WTC11 (cell line): Measurements from ENCODE around the gene GCSAML. TPM values are rescaled to one million over a fixed set of nuclear protein-coding genes. Genes with fewer than 3 reads are reported as not detected.

ENCODE experiments used
- ATAC-seq: fragments of 200-7000 bp; cut with Tn5 transposase; 2 replicates; pipeline ENCODE4 v1.10.0; 2021; ENCODE audit warnings: mild to moderate bottlenecking, moderate library complexity
- CTCF ChIA-PET: fragments of 300-600 bp; sonication (Branson Sonifier 250); formaldehyde crosslinking; loops from one replicate; lab custom pipeline; 2021; ENCODE audit warnings: antibody characterized with exemption; lab: Charles Lee
- POLR2A ChIA-PET: fragments of 350-600 bp; sonication (Branson Sonifier 250); formaldehyde crosslinking; loops from one replicate; lab custom pipeline; 2021; ENCODE audit warnings: antibody characterized with exemption; lab: Charles Lee
- DNase-seq: peaks from one replicate; pipeline ENCODE4 v3.0.0; 2021; ENCODE audit warnings: low spot score
- H3K27ac Mint-ChIP-seq: 2 replicates; pipeline ENCODE4 v1.8.0; 2021; ENCODE audit warnings: mixed read lengths
- H3K27me3 Mint-ChIP-seq: 2 replicates; pipeline ENCODE4 v1.8.0; 2021; ENCODE audit warnings: low read depth, mild to moderate bottlenecking, moderate library complexity, mixed read lengths
- H3K36me3 Mint-ChIP-seq: 2 replicates; pipeline ENCODE4 v1.8.0; 2021; ENCODE audit warnings: mixed read lengths
- H3K4me1 Mint-ChIP-seq: 2 replicates; pipeline ENCODE4 v1.8.0; 2022; ENCODE audit warnings: mixed read lengths
- H3K4me3 Mint-ChIP-seq: 2 replicates; pipeline ENCODE4 v1.8.0; 2021; ENCODE audit warnings: mild to moderate bottlenecking, moderate library complexity, mixed read lengths
- H3K9me3 Mint-ChIP-seq: 2 replicates; pipeline ENCODE4 v1.8.0; 2021; ENCODE audit warnings: mixed read lengths
- ARID4B ChIP-seq: sonication (generic); formaldehyde crosslinking; IDR thresholded peaks from 2 replicates; pipeline ENCODE4 v1.8.0; 2023; ENCODE audit warnings: missing genetic modification reagents, mild to moderate bottlenecking, borderline replicate concordance
- CREB1 ChIP-seq: sonication (generic); formaldehyde crosslinking; IDR thresholded peaks from 2 replicates; pipeline ENCODE4 v1.8.0; 2023; ENCODE audit warnings: mild to moderate bottlenecking, missing genetic modification reagents
- CREM ChIP-seq: sonication (generic); formaldehyde crosslinking; IDR thresholded peaks from 2 replicates; pipeline ENCODE4 v1.8.1; 2022; ENCODE audit warnings: mild to moderate bottlenecking, missing genetic modification reagents, moderate library complexity
- FOXJ3 ChIP-seq: sonication (generic); formaldehyde crosslinking; IDR thresholded peaks from 2 replicates; pipeline ENCODE4 v1.9.0; 2021; ENCODE audit warnings: missing genetic modification reagents, mild to moderate bottlenecking, borderline replicate concordance
- FOXP1 ChIP-seq: sonication (generic); formaldehyde crosslinking; IDR thresholded peaks from 2 replicates; pipeline ENCODE4 v1.8.0; 2022; ENCODE audit warnings: missing genetic modification reagents, mild to moderate bottlenecking, moderate library complexity, borderline replicate concordance
- GRHL2 ChIP-seq: fragments of 250-450 bp; sonication (Bioruptor Pico); IDR thresholded peaks from 2 replicates; pipeline ENCODE4 v1.8.0; 2022; ENCODE audit warnings: mild to moderate bottlenecking, moderate library complexity; ENCODE audit not compliant: insufficient replicate concordance, severe bottlenecking
- IRF1 ChIP-seq: sonication (generic); formaldehyde crosslinking; IDR thresholded peaks from 2 replicates; pipeline ENCODE4 v1.8.0; 2023; ENCODE audit warnings: missing genetic modification reagents
- IRF2 ChIP-seq: sonication (generic); formaldehyde crosslinking; IDR thresholded peaks from 2 replicates; pipeline ENCODE4 v1.8.0; 2022; ENCODE audit warnings: low read depth, missing genetic modification reagents, borderline replicate concordance
- KAT7 ChIP-seq: sonication (generic); formaldehyde crosslinking; IDR thresholded peaks from 2 replicates; pipeline ENCODE4 v1.8.1; 2023; ENCODE audit warnings: missing genetic modification reagents, mild to moderate bottlenecking, borderline replicate concordance
- MAX ChIP-seq: sonication (generic); formaldehyde crosslinking; IDR thresholded peaks from 2 replicates; pipeline ENCODE4 v1.8.0; 2022; ENCODE audit warnings: mild to moderate bottlenecking, missing genetic modification reagents
- MLX ChIP-seq: sonication (generic); formaldehyde crosslinking; IDR thresholded peaks from 2 replicates; pipeline ENCODE4 v1.8.1; 2023; ENCODE audit warnings: mild to moderate bottlenecking, missing genetic modification reagents, moderate library complexity
- MXD4 ChIP-seq: fragments of 250-450 bp; sonication (Bioruptor Pico); IDR thresholded peaks from 2 replicates; pipeline ENCODE4 v1.8.0; 2021; ENCODE audit warnings: mild to moderate bottlenecking, moderate library complexity, borderline replicate concordance
- NFATC4 ChIP-seq: fragments of 250-450 bp; sonication (Bioruptor Pico); IDR thresholded peaks from 2 replicates; pipeline ENCODE4 v1.9.0; 2021; ENCODE audit warnings: mild to moderate bottlenecking
- NFYB ChIP-seq: sonication (generic); formaldehyde crosslinking; conservative IDR thresholded peaks from 2 replicates; pipeline ENCODE4 v1.8.0; 2022; ENCODE audit warnings: low read depth, missing genetic modification reagents
- RELA ChIP-seq: sonication (generic); formaldehyde crosslinking; IDR thresholded peaks from 2 replicates; pipeline ENCODE4 v1.8.1; 2022; ENCODE audit warnings: missing genetic modification reagents, mild to moderate bottlenecking, borderline replicate concordance
- SOX15 ChIP-seq: fragments of 250-450 bp; sonication (Bioruptor Pico); IDR thresholded peaks from 2 replicates; pipeline ENCODE4 v1.9.0; 2021; ENCODE audit warnings: mild to moderate bottlenecking
- SP1 ChIP-seq: sonication (generic); formaldehyde crosslinking; conservative IDR thresholded peaks from 2 replicates; pipeline ENCODE4 v1.8.1; 2022; ENCODE audit warnings: missing genetic modification reagents
- ZNF138 ChIP-seq: sonication (generic); formaldehyde crosslinking; conservative IDR thresholded peaks from 2 replicates; pipeline ENCODE4 v1.8.1; 2022; ENCODE audit warnings: mild to moderate bottlenecking, moderate library complexity, missing genetic modification reagents
- ZNF416 ChIP-seq: fragments of 250-450 bp; sonication (Bioruptor Pico); IDR thresholded peaks from 2 replicates; pipeline ENCODE4 v1.9.0; 2021; ENCODE audit warnings: mild to moderate bottlenecking, inconsistent platforms
- ZNF671 ChIP-seq: fragments of 250-450 bp; sonication (Bioruptor Pico); IDR thresholded peaks from 2 replicates; pipeline ENCODE4 v1.8.0; 2021; ENCODE audit warnings: mild to moderate bottlenecking
- total RNA-seq: library from RNA; stranded (reverse); gene quantifications from 3 replicates; pipeline ENCODE4 v1.2.3, GENCODE V29; 2021
- TF ChIP-seq, protein P1 (sequence below): sonication (generic); formaldehyde crosslinking; IDR thresholded peaks from 2 replicates; pipeline ENCODE4 v1.8.0; 2022; ENCODE audit warnings: mild to moderate bottlenecking, missing genetic modification reagents
- TF ChIP-seq, protein P2 (sequence below): sonication (generic); formaldehyde crosslinking; IDR thresholded peaks from 2 replicates; pipeline ENCODE4 v1.8.0; 2023; ENCODE audit warnings: mild to moderate bottlenecking, missing genetic modification reagents

GCSAML gene
- total RNA-seq, 1 experiment from 2014 or later: not detected

DNA sequence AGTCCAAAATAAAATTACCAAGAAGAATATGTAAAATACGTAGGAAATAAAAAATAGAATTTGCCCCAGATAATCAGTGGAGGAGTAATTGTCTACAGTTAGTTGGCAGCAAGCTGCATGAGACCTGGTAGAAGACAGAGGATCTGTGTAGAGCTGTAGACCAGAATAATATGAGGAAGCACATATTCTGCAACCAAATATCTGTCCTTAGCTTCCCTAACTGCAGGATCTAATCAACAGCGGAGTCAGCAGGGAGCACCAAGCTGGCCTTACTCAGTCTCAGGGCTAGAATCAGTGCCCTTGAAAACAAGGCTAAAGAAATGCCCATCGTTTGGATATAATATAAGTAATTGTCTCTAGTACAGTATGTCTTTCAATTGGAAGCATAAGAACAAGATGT is 6.1 kb upstream of the GCSAML start:
- no peak for ATAC-seq
- Mint-ChIP-seq H3K4me3 (no peak overlapping the region), H3K36me3 (no peaks in the 10 kb centered on the region), H3K4me1 (peaks cover 10% of the 10 kb centered on the region), H3K9me3 (0 out of 2 replicates have a peak, but pooled peaks cover 3% of the 10 kb centered on the region), H3K27me3 (no peaks in the 10 kb centered on the region), H3K27ac (no peak overlapping the region)
- TF ChIP-seq KAT7 (CRISPR knock-in tag) (no peak), SP1 (CRISPR knock-in tag) (no peak), GRHL2 (CRISPR knock-in tag) (no peak), IRF2 (CRISPR knock-in tag) (no peak), NFATC4 (CRISPR knock-in tag) (no peak), ZNF671 (CRISPR knock-in tag) (no peak), MLX (CRISPR knock-in tag) (no peak), SOX15 (CRISPR knock-in tag) (no peak), ZNF138 (CRISPR knock-in tag) (no peak), ARID4B (CRISPR knock-in tag) (no peak), MXD4 (CRISPR knock-in tag) (no peak), CREB1 (CRISPR knock-in tag) (no peak), ZNF416 (CRISPR knock-in tag) (no peak)
- TF ChIP-seq, protein P1, sequence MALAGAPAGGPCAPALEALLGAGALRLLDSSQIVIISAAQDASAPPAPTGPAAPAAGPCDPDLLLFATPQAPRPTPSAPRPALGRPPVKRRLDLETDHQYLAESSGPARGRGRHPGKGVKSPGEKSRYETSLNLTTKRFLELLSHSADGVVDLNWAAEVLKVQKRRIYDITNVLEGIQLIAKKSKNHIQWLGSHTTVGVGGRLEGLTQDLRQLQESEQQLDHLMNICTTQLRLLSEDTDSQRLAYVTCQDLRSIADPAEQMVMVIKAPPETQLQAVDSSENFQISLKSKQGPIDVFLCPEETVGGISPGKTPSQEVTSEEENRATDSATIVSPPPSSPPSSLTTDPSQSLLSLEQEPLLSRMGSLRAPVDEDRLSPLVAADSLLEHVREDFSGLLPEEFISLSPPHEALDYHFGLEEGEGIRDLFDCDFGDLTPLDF (CRISPR knock-in tag): no peak
- TF ChIP-seq, protein P2, sequence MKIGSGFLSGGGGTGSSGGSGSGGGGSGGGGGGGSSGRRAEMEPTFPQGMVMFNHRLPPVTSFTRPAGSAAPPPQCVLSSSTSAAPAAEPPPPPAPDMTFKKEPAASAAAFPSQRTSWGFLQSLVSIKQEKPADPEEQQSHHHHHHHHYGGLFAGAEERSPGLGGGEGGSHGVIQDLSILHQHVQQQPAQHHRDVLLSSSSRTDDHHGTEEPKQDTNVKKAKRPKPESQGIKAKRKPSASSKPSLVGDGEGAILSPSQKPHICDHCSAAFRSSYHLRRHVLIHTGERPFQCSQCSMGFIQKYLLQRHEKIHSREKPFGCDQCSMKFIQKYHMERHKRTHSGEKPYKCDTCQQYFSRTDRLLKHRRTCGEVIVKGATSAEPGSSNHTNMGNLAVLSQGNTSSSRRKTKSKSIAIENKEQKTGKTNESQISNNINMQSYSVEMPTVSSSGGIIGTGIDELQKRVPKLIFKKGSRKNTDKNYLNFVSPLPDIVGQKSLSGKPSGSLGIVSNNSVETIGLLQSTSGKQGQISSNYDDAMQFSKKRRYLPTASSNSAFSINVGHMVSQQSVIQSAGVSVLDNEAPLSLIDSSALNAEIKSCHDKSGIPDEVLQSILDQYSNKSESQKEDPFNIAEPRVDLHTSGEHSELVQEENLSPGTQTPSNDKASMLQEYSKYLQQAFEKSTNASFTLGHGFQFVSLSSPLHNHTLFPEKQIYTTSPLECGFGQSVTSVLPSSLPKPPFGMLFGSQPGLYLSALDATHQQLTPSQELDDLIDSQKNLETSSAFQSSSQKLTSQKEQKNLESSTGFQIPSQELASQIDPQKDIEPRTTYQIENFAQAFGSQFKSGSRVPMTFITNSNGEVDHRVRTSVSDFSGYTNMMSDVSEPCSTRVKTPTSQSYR: no peak
- no peak for DNase-seq
- CTCF ChIA-PET: interaction anchor here (3.8 kb wide), 1 partner anchor 11 kb away, joined by 18 read pairs; no protein-coding TSS in a partner anchor
- POLR2A ChIA-PET: no interaction called here

DNA sequence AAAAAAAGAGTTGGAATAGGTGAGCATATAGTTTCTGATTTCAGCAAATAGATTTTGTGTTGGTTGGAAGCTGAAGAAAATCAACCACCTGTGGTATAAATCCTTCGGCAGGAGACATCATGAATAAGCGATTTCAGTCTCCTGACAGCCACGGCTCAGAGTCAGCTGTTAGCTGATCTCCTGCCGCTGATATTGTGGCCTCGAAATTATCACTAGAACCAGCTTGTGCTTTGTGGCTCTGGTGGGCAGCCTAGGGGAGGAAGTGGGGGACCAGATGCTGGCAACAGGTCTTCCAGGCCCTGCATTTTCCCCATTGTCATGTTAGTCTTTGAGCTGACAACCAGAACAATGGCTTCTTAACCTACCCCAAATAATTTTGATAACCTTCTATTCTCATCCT is 842 bp upstream of the GCSAML start:
- ATAC-seq (peak; percentile 74), DNase-seq (no peak)
- CTCF ChIA-PET: no interaction called here
- Mint-ChIP-seq H3K36me3 (no peaks in the 10 kb centered on the region), H3K27ac (no peak overlapping the region), H3K4me3 (no peak overlapping the region), H3K9me3 (peaks cover 8% of the 10 kb centered on the region; the same call in 1 of the 2 replicates), H3K27me3 (no peaks in the 10 kb centered on the region), H3K4me1 (peaks cover 21% of the 10 kb centered on the region)
- TF ChIP-seq IRF1 (CRISPR knock-in tag): no peak
- no peak for TF ChIP-seq RELA (CRISPR knock-in tag)
- no peak for TF ChIP-seq SOX15 (CRISPR knock-in tag)
- no peak for TF ChIP-seq MAX (CRISPR knock-in tag)
- no peak for TF ChIP-seq CREM (CRISPR knock-in tag)
- no peak for TF ChIP-seq SP1 (CRISPR knock-in tag)
- TF ChIP-seq NFYB (CRISPR knock-in tag): no peak
- no peak for TF ChIP-seq FOXJ3 (CRISPR knock-in tag)
- TF ChIP-seq FOXP1 (CRISPR knock-in tag): no peak
- TF ChIP-seq ZNF416 (CRISPR knock-in tag): no peak
- no peak for TF ChIP-seq MXD4 (CRISPR knock-in tag)
- POLR2A ChIA-PET: no interaction called here
